GM13977 (cell line): ENCODE measurements around the gene SLC9A6.

Source experiments
- DNase-seq: peaks from one replicate; pipeline ENCODE4 v3.0.0; 2012; ENCODE audit warnings: low spot score
- CTCF ChIP-seq: IDR thresholded peaks from 2 replicates; pipeline ENCODE4 v1.5.1; 2012; ENCODE audit warnings: mild to moderate bottlenecking, control low read depth; ENCODE audit not compliant: insufficient read depth; ENCODE audit errors: extremely low read depth, missing control alignments
- in situ Hi-C: fragments of 300-500 bp; cut with MboI; formaldehyde crosslinking; loops from one replicate; pipeline ENCODE4 v1.12.0; 2022; ENCODE audit warnings: low sequenced_read_pairs, low pct_unique_long_range_greater_than_20kb, mixed read lengths, inconsistent platforms; ENCODE audit not compliant: unreplicated experiment

The SLC9A6 gene

GRCh38 chrX:136055651-136056221 is 70.5 kb downstream of the SLC9A6 start:
- TF ChIP-seq CTCF, result no peak
- in situ Hi-C loops, result no loop called here
- DNase-seq, result no peak

GRCh38 chrX:136057567-136057966 is 72.3 kb downstream of the SLC9A6 start:
- in situ Hi-C loops, result no loop called here
- no peak for DNase-seq
- no peak for TF ChIP-seq CTCF

- no peak for DNase-seq
- in situ Hi-C loops, result no loop called here
- no peak for TF ChIP-seq CTCF
These were observed 74.1 kb downstream of the SLC9A6 start for GRCh38 chrX:136059350-136059749.

GRCh38 chrX:136061286-136061685 is 76.1 kb downstream of the SLC9A6 start:
- DNase-seq, result no peak
- in situ Hi-C loops, result no loop called here
- no peak for TF ChIP-seq CTCF

- in situ Hi-C loops, result no loop called here
- TF ChIP-seq CTCF, result no peak
- DNase-seq, result no peak
These were observed 76.5 kb downstream of the SLC9A6 start for GRCh38 chrX:136061696-136062095.

GRCh38 chrX:136063340-136064079 is 78.3 kb downstream of the SLC9A6 start:
- no peak for DNase-seq
- in situ Hi-C loops, result no loop called here
- TF ChIP-seq CTCF, result no peak
